Measurements from ENCODE around the gene KRT13. TPM values are rescaled to one million over a fixed set of nuclear protein-coding genes. Genes with fewer than 3 reads are reported as not detected.

The KRT13 gene
- total RNA-seq, 1 experiment from 2014 or later: not detected

DNA sequence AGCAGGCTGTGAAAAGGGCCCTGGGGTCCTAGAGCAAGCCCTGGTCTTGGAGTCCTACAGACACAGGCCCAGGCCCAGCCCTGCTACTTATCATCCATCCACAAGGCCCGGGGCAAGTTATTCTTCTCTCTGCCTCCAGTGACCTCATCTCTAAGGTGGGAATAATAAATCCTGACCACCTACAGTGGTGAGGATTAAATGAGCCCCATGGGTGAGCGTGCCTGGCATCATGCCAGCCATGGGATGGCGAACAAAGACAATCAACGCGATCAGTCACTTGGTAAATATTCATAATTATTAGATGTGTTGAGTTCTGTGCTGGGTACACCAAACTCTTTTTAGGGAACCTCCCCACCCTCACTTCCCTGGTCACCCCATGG, 7.7 kb upstream of the KRT13 start:
- ATAC-seq (no peak), DNase-seq (ENCODE audit: low spot score) (no peak)
- Mint-ChIP-seq H3K27ac (no peak overlapping the region), H3K36me3 (no peaks in the 10 kb centered on the region), H3K4me3 (no peak overlapping the region), H3K9me3 (no peaks in the 10 kb centered on the region), H3K27me3 (ENCODE audit: low read depth) (no peaks in the 10 kb centered on the region; the same call in 1 of the 2 replicates), H3K4me1 (peaks cover 24% of the 10 kb centered on the region)
- TF ChIP-seq, protein P1, sequence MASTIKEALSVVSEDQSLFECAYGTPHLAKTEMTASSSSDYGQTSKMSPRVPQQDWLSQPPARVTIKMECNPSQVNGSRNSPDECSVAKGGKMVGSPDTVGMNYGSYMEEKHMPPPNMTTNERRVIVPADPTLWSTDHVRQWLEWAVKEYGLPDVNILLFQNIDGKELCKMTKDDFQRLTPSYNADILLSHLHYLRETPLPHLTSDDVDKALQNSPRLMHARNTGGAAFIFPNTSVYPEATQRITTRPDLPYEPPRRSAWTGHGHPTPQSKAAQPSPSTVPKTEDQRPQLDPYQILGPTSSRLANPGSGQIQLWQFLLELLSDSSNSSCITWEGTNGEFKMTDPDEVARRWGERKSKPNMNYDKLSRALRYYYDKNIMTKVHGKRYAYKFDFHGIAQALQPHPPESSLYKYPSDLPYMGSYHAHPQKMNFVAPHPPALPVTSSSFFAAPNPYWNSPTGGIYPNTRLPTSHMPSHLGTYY (CRISPR knock-in tag; IDR thresholded peaks at IDR 0.05): no peak
- no peak for TF ChIP-seq ZBTB21 (CRISPR knock-in tag; IDR thresholded peaks at IDR 0.05; ENCODE audit: borderline replicate concordance)
- no peak for TF ChIP-seq CREM (CRISPR knock-in tag; IDR thresholded peaks at IDR 0.05)
- TF ChIP-seq ESRRA (CRISPR knock-in tag; IDR thresholded peaks at IDR 0.05; ENCODE audit: borderline replicate concordance): no peak
- TF ChIP-seq, protein P2, sequence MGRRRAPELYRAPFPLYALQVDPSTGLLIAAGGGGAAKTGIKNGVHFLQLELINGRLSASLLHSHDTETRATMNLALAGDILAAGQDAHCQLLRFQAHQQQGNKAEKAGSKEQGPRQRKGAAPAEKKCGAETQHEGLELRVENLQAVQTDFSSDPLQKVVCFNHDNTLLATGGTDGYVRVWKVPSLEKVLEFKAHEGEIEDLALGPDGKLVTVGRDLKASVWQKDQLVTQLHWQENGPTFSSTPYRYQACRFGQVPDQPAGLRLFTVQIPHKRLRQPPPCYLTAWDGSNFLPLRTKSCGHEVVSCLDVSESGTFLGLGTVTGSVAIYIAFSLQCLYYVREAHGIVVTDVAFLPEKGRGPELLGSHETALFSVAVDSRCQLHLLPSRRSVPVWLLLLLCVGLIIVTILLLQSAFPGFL (CRISPR knock-in tag; IDR thresholded peaks at IDR 0.05; ENCODE audit: borderline replicate concordance): no peak
- TF ChIP-seq IRF2 (CRISPR knock-in tag; IDR thresholded peaks at IDR 0.05; ENCODE audit: borderline replicate concordance, low read depth): no peak
- no peak for TF ChIP-seq OVOL2 (CRISPR knock-in tag; IDR thresholded peaks at IDR 0.05; ENCODE audit: borderline replicate concordance)
- no peak for TF ChIP-seq TP53 (CRISPR knock-in tag; IDR thresholded peaks at IDR 0.05)
- no peak for TF ChIP-seq ZNF416 (CRISPR knock-in tag; IDR thresholded peaks at IDR 0.05)
- TF ChIP-seq GABPB1 (CRISPR knock-in tag; IDR thresholded peaks at IDR 0.05): no peak
- TF ChIP-seq SMAD3 (CRISPR knock-in tag; IDR thresholded peaks at IDR 0.05; ENCODE audit: borderline replicate concordance): no peak
- TF ChIP-seq HMGA2 (CRISPR knock-in tag; IDR thresholded peaks at IDR 0.05): no peak
- no peak for TF ChIP-seq EMX1 (CRISPR knock-in tag; IDR thresholded peaks at IDR 0.05)
- TF ChIP-seq, protein P3, sequence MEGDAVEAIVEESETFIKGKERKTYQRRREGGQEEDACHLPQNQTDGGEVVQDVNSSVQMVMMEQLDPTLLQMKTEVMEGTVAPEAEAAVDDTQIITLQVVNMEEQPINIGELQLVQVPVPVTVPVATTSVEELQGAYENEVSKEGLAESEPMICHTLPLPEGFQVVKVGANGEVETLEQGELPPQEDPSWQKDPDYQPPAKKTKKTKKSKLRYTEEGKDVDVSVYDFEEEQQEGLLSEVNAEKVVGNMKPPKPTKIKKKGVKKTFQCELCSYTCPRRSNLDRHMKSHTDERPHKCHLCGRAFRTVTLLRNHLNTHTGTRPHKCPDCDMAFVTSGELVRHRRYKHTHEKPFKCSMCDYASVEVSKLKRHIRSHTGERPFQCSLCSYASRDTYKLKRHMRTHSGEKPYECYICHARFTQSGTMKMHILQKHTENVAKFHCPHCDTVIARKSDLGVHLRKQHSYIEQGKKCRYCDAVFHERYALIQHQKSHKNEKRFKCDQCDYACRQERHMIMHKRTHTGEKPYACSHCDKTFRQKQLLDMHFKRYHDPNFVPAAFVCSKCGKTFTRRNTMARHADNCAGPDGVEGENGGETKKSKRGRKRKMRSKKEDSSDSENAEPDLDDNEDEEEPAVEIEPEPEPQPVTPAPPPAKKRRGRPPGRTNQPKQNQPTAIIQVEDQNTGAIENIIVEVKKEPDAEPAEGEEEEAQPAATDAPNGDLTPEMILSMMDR (IDR thresholded peaks at IDR 0.05): no peak
- TF ChIP-seq, protein P4, sequence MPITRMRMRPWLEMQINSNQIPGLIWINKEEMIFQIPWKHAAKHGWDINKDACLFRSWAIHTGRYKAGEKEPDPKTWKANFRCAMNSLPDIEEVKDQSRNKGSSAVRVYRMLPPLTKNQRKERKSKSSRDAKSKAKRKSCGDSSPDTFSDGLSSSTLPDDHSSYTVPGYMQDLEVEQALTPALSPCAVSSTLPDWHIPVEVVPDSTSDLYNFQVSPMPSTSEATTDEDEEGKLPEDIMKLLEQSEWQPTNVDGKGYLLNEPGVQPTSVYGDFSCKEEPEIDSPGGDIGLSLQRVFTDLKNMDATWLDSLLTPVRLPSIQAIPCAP (CRISPR knock-in tag; IDR thresholded peaks at IDR 0.05): no peak
- POLR2A ChIA-PET: no interaction called here
- CTCF ChIA-PET: interaction anchor here (0.9 to 15.4 kb wide), 3 partner anchors 9 to 36 kb away, joined by 3 to 116 read pairs (median 3); no protein-coding TSS in a partner anchor

DNA sequence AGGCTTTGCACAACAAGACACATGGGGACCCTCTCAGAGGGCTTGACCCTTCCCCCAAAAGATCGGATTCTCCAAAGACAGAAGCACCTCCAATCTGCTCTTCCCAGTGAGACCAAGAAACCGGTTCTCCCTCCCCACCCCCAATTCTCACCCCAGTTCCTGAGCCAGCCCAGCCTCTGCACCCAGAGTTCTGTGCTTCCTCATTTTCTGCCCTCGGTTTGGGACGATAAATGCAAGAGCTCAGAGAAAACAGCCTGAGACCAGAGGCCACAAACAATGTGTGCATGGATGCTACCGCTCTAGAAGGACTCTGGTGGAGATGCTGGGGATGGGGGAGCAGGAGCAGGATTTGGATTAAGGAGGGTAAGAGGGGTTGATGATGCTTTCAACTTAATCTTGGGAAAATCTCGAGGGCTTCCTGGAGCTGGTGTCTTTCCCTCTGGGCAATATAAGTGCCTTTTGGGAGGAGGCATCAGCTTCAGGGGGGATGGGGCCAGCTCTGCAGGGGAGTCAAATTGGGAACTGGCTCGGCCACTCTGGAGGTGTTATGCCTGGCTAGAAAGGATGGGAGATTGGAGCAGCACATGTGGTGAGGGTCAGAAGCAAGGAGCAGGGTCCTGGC, 7.2 kb upstream of the KRT13 start:
- Mint-ChIP-seq H3K27me3 (ENCODE audit: low read depth) (no peaks in the 10 kb centered on the region; the same call in 1 of the 2 replicates), H3K9me3 (no peaks in the 10 kb centered on the region), H3K4me3 (no peak overlapping the region), H3K4me1 (peaks cover 24% of the 10 kb centered on the region), H3K36me3 (no peaks in the 10 kb centered on the region), H3K27ac (no peak overlapping the region)
- TF ChIP-seq, protein P5, sequence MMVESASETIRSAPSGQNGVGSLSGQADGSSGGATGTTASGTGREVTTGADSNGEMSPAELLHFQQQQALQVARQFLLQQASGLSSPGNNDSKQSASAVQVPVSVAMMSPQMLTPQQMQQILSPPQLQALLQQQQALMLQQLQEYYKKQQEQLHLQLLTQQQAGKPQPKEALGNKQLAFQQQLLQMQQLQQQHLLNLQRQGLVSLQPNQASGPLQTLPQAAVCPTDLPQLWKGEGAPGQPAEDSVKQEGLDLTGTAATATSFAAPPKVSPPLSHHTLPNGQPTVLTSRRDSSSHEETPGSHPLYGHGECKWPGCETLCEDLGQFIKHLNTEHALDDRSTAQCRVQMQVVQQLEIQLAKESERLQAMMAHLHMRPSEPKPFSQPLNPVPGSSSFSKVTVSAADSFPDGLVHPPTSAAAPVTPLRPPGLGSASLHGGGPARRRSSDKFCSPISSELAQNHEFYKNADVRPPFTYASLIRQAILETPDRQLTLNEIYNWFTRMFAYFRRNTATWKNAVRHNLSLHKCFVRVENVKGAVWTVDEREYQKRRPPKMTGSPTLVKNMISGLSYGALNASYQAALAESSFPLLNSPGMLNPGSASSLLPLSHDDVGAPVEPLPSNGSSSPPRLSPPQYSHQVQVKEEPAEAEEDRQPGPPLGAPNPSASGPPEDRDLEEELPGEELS (CRISPR knock-in tag; IDR thresholded peaks at IDR 0.05): no peak
- no peak for TF ChIP-seq FOXK1 (CRISPR knock-in tag; IDR thresholded peaks at IDR 0.05)
- no peak for TF ChIP-seq ZNF219 (CRISPR knock-in tag; IDR thresholded peaks at IDR 0.05; ENCODE audit: borderline replicate concordance)
- DNase-seq (ENCODE audit: low spot score) (no peak), ATAC-seq (no peak)
- ChIA-PET CTCF (interaction anchor here (0.9 to 15.4 kb wide), 4 partner anchors 9 to 136 kb away, joined by 3 to 116 read pairs (median 3); no protein-coding TSS in a partner anchor), POLR2A (no interaction called here)
